Stimulated activated naive CD8-positive, alpha-beta T cell treated with anti-CD3 and anti-CD28 coated beads, Interleukin-15, amount 100 ng/mL, for 72 hours (primary cell): ENCODE measurements around the gene EIF1B.

Experiments
- ATAC-seq: fragments of 150-1000 bp; cut with Tn5 transposase; 2 replicates; pipeline ENCODE4 v1.10.0; 2021; ENCODE audit warnings: mild to moderate bottlenecking, moderate library complexity
- DNase-seq, 2 donors: peaks; one replicate each; pipeline ENCODE4 v3.0.0; 2021 to 2022
- H3K27ac Mint-ChIP-seq, 2 donors: one replicate each; pipeline ENCODE4 v1.8.0; 2022; ENCODE audit warnings: mild to moderate bottlenecking in 2 of 2, mixed read lengths in 2 of 2, moderate library complexity in 2 of 2
- H3K27me3 Mint-ChIP-seq: one replicate; pipeline ENCODE4 v1.8.0; 2022; ENCODE audit warnings: mixed read lengths
- H3K4me1 Mint-ChIP-seq: one replicate; pipeline ENCODE4 v1.8.0; 2022; ENCODE audit warnings: mild to moderate bottlenecking, mixed read lengths
- H3K4me3 Mint-ChIP-seq, 2 donors: one replicate each; pipeline ENCODE4 v1.8.0; 2022; ENCODE audit warnings: mild to moderate bottlenecking in 2 of 2, mixed read lengths in 2 of 2, moderate library complexity in 1 of 2
- H3K9me3 Mint-ChIP-seq, 2 donors: one replicate each; pipeline ENCODE4 v1.8.0; 2022; ENCODE audit warnings: mixed read lengths in 2 of 2

EIF1B gene

GRCh38 chr3:40299130-40299720, 10.3 kb upstream of the EIF1B start:
- DNase-seq: no peak
- H3K4me3 Mint-ChIP-seq: no peak overlapping the region
- ATAC-seq: no peak
- H3K27me3 Mint-ChIP-seq: no peaks in the 10 kb centered on the region
- H3K27ac Mint-ChIP-seq: no peak overlapping the region
- no peaks in the 10 kb centered on the region for H3K9me3 Mint-ChIP-seq
- no peaks in the 10 kb centered on the region for H3K4me1 Mint-ChIP-seq

GRCh38 chr3:40299721-40300335, 9.7 kb upstream of the EIF1B start:
- Mint-ChIP-seq H3K27ac (no peak overlapping the region), H3K4me3 (no peak overlapping the region), H3K9me3 (no peaks in the 10 kb centered on the region), H3K4me1 (no peaks in the 10 kb centered on the region), H3K27me3 (no peaks in the 10 kb centered on the region)
- DNase-seq (no peak), ATAC-seq (no peak)

DNA sequence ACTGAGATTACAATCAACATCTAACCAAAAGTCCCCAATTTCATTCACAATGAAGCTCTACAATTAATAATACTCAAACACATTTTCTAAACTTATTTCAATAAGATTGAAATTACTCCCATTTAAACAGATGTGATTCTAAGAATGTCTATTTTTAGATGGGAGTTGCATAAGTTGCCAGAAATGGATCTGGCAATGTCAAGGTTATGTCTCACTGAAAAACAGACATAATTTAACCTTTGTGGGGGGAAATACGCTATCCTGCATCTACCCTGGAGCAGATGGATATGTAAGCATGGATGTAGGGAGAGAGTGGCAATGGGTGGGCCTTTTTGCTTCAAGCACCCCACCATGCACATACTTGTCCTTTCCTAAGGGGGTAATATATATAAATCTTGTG, 6.7 kb upstream of the EIF1B start:
- Mint-ChIP-seq H3K4me3 (no peak overlapping the region), H3K27ac (no peak overlapping the region), H3K9me3 (no peaks in the 10 kb centered on the region), H3K4me1 (no peaks in the 10 kb centered on the region), H3K27me3 (no peaks in the 10 kb centered on the region)
- ATAC-seq: no peak
- DNase-seq: no peak

DNA sequence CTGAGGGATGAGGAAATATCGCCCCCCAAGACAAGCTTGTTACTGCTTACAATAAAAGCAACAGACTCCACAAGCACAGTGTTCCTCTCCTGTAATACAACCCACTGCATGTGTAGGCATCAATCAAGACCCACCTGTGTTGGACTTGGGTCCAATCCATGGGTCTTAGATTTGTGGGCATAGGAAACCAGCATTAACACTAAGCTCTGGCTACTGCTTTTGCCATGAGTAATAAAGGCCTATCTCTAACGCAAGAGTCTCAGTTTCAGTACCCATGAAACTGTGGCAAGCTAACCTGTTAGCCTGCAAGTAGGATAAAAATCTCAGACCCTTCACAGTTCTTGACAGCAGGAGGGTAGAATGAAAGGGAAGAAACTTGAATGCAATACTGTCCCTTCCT, 5.2 kb upstream of the EIF1B start:
- Mint-ChIP-seq H3K4me3 (no peak overlapping the region), H3K27me3 (no peaks in the 10 kb centered on the region), H3K9me3 (no peaks in the 10 kb centered on the region), H3K27ac (no peak overlapping the region), H3K4me1 (peaks cover 4% of the 10 kb centered on the region)
- ATAC-seq (no peak), DNase-seq (no peak)

GRCh38 chr3:40306336-40306735, 3.2 kb upstream of the EIF1B start:
- H3K4me3 Mint-ChIP-seq: no peak overlapping the region
- peaks cover 4% of the 10 kb centered on the region for H3K4me1 Mint-ChIP-seq
- no peaks in the 10 kb centered on the region for H3K27me3 Mint-ChIP-seq
- no peaks in the 10 kb centered on the region for H3K9me3 Mint-ChIP-seq
- no peak for DNase-seq
- no peak for ATAC-seq
- H3K27ac Mint-ChIP-seq: no peak overlapping the region

- Mint-ChIP-seq H3K4me3 (no peak overlapping the region), H3K27ac (no peak overlapping the region), H3K27me3 (no peaks in the 10 kb centered on the region), H3K4me1 (peaks cover 10% of the 10 kb centered on the region), H3K9me3 (no peaks in the 10 kb centered on the region)
- DNase-seq: no peak
- no peak for ATAC-seq
Observed at GRCh38 chr3:40307176-40307575, 2.3 kb upstream of the EIF1B start.

DNA sequence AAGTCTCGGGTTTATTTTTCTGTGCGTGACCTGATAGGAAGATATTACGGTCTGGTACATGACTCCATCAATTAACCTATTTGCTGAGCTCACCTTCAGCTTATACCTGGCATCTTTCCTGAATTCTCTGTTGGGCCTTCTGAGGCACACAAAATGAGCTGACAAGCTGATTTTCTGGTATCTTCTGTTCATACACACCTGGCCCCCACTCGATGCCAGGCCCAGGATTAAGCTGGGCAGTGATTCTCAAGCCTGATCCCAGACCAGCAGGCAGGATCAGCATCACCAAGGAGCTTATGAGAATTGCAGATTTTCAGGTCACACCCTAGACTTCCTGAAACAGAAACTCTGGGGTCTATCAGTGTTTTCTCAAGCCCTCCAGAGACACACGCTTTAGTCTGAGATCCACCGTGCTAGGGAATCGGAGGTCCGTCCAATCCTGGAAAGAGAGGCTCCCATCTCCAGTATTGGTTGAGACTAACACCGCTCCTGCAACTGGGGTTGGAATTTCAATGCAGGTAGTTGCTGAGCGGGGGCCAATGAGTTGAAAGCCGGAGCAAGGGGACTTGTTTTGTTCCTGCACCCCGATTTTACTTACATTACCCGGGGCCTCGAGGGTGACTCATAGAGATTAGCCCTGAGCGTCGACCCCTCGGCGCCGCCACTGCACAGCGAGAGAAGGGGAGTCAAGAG, 636 bp upstream of the EIF1B start:
- no peak for ATAC-seq

GRCh38 chr3:40309925-40310695, 603 bp downstream of the EIF1B start:
- no peaks in the 10 kb centered on the region for H3K27me3 Mint-ChIP-seq
- H3K4me3 Mint-ChIP-seq: peak overlapping the region; percentile 97
- no peaks in the 10 kb centered on the region for H3K9me3 Mint-ChIP-seq
- H3K4me1 Mint-ChIP-seq: peaks cover 17% of the 10 kb centered on the region
- DNase-seq: peak; percentile 64 to 65
- ATAC-seq: peak; percentile 56
- H3K27ac Mint-ChIP-seq: peak overlapping the region; percentile 99 to 100

More for the DNA sequence above, 636 bp upstream of the EIF1B start:
- no peak for DNase-seq
- peak overlapping the region; percentile 97 for H3K4me3 Mint-ChIP-seq
- H3K9me3 Mint-ChIP-seq: no peaks in the 10 kb centered on the region
- peak overlapping the region; percentile 99 to 100 for H3K27ac Mint-ChIP-seq
- H3K4me1 Mint-ChIP-seq: peaks cover 17% of the 10 kb centered on the region
- no peaks in the 10 kb centered on the region for H3K27me3 Mint-ChIP-seq

- DNase-seq (peak; percentile 17), ATAC-seq (no peak)
- Mint-ChIP-seq H3K4me1 (peaks cover 17% of the 10 kb centered on the region), H3K27ac (peak overlapping the region; percentile 99 to 100), H3K9me3 (no peaks in the 10 kb centered on the region), H3K4me3 (peak overlapping the region; percentile 97), H3K27me3 (no peaks in the 10 kb centered on the region)
Observed at GRCh38 chr3:40310705-40311104, 1.2 kb downstream of the EIF1B start.

DNA sequence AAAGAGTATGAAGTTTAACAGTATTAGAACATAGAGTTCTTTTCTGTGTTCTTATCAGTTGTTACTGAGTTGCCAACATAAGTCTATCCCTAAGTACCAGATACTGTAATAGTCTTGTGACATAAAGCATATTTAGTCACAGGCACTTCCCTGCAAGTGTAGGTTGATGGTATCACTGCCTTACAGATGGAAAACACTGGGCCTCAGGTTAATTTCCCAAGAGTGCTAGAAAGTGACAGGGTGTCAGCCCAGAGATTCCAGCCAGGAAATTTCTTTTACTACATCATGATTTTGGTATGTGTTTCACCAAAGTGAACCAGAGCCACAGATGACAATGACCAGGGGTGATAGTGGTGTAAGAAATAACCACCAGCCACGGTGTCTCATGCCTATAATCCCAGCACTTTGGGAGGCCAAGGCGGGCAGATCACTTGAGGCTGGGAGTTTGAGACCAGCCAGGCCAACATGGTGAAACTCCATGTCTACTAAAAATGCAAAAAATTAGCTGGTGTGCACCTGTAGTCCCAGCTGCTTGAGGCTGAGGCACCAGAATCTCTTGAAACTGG, 3.2 kb downstream of the EIF1B start:
- Mint-ChIP-seq H3K4me3 (no peak overlapping the region), H3K27ac (no peak overlapping the region)

GRCh38 chr3:40313975-40314860, 4.7 kb downstream of the EIF1B start:
- H3K27me3 Mint-ChIP-seq: no peaks in the 10 kb centered on the region

More for the DNA sequence above, 3.2 kb downstream of the EIF1B start:
- Mint-ChIP-seq H3K9me3 (no peaks in the 10 kb centered on the region), H3K27me3 (no peaks in the 10 kb centered on the region), H3K4me1 (peaks cover 17% of the 10 kb centered on the region)
- DNase-seq: no peak
- ATAC-seq: no peak

GRCh38 chr3:40317061-40317855, 7.8 kb downstream of the EIF1B start:
- ATAC-seq: peak; percentile 83
- Mint-ChIP-seq H3K27me3 (no peaks in the 10 kb centered on the region), H3K4me1 (peaks cover 7% of the 10 kb centered on the region), H3K27ac (no peak overlapping the region), H3K9me3 (no peaks in the 10 kb centered on the region), H3K4me3 (no peak overlapping the region)
- peak; percentile 32 to 34 for DNase-seq

More at GRCh38 chr3:40313975-40314860, 4.7 kb downstream of the EIF1B start:
- DNase-seq (no peak), ATAC-seq (no peak)
- Mint-ChIP-seq H3K4me1 (peaks cover 14% of the 10 kb centered on the region), H3K4me3 (no peak overlapping the region), H3K9me3 (no peaks in the 10 kb centered on the region), H3K27ac (no peak overlapping the region)

DNA sequence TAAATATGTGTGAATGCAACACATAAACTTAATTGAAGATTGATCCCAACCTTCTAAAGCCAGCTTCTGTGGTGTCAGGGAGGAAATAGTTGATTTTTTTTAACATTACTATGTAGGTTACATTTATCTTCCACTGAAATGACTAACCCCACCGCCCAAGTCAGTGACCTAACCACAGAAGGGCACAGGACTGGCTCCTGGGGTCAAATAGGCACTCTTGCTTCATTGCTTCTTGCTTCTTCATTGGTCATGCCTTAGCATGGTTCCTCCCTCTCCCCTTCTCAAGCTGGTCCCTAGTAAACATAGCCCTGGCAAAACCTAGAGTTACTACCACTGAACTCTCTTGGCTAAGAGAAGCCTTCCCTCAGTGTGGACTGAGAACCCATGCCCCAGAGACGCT, 12.3 kb downstream of the EIF1B start:
- Mint-ChIP-seq H3K4me3 (no peak overlapping the region), H3K9me3 (no peaks in the 10 kb centered on the region), H3K27me3 (no peaks in the 10 kb centered on the region), H3K27ac (no peak overlapping the region), H3K4me1 (no peaks in the 10 kb centered on the region)
- ATAC-seq: no peak
- no peak for DNase-seq

- H3K9me3 Mint-ChIP-seq: no peaks in the 10 kb centered on the region
- ATAC-seq: no peak
- H3K4me3 Mint-ChIP-seq: no peak overlapping the region
- no peak for DNase-seq
- no peaks in the 10 kb centered on the region for H3K4me1 Mint-ChIP-seq
- no peaks in the 10 kb centered on the region for H3K27me3 Mint-ChIP-seq
- no peak overlapping the region for H3K27ac Mint-ChIP-seq
Observed at GRCh38 chr3:40323946-40324345, 14.4 kb downstream of the EIF1B start.
